Posterior vena cava (tissue), 2 donors: ENCODE data around the gene GRAMD1C. TPM values are rescaled to one million over a fixed set of nuclear protein-coding genes. Genes with fewer than 3 reads are reported as not detected.

Experiments used
- DNase-seq: peaks from one replicate; pipeline ENCODE4 v3.0.0-alpha.2; 2020; ENCODE audit warnings: low spot score
- intact Hi-C, 2 donors: fragments of 100-400 bp; cut with DNase I; formaldehyde crosslinking; loops; one replicate each; pipeline versions ENCODE4 v1.14.1 to v1.14.2; 2022 to 2023
- long read RNA-seq, 2 donors: library from polyadenylated mRNA; unstranded; transcript quantifications; one replicate each; pipeline ENCODE4 v2.0.0, GENCODE V29; 2020 to 2021
- total RNA-seq, 2 donors: library from RNA; stranded (reverse); fragmentation: NEBNext Ultra II Directional; extraction: Animal tissue kit (Norgen Biotek cat#: 25700); gene quantifications; one replicate each; pipeline ENCODE4 v1.2.1, GENCODE V29; 2021
- donor health status: DM: yes; HTN: yes; CAD: no.
- donor health status: DM: yes; HTN: yes; CAD: no.

GRAMD1C gene
- 1 to 10 TPM; 1.1 to 1.2 TPM for total RNA-seq
- long read RNA-seq, donor 1, partial matches to known transcripts: 0 of 1 reads
- long read RNA-seq, donor 1, other reads (novel, unspliced or antisense): 0 of 1 reads
- long read RNA-seq, donor 2, partial matches to known transcripts: 1 of 1 reads
- long read RNA-seq, donor 2, other reads (novel, unspliced or antisense): 0 of 1 reads

GRCh38 chr3:113838631-113839209 is at the start of gene GRAMD1C:
Gene GRAMD1C, plus strand, starts transcription at chr3:113838788. Its CDS starts 122 bp downstream, at chr3:113838910.
- intact Hi-C loops: no loop called here
- DNase-seq: peak; percentile 96

DNA sequence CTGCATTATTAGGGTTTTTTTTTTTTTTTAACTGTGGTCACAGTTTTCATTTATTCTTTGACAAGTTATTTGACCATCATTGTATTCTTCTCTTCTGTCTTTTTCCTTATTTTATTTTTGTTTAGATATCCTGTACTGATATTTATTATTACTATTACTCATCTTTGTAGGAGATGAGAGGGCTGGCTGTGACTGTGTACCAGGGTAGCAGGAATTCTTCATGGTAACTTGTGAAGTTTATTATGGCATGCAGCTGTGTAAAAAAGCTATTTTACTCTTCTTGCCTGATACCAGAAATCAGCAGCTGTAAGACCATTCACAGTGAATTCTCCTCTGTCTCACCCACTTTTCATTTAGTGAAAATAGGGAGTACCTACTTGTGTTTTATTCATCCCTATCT is 47.2 kb upstream of the GRAMD1C start:
- intact Hi-C loops: no loop called here

DNA sequence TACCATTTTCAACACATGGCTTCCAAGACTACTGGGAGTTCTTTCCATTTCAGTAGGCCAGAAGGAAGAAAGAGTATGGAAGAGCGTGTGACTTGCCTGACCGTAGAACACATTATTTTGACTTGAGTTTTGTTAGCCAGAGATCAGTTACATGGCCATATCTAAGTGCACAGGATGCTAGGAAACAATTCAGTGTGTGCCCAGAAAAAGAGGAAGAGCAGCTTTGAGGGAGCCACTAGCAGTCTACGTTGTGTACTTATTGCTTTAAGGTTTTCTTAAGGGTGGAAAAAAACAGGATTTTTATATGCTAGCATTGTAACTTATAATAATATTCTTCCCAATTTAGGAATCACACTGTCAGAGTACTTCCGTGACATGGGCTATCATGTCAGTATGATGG is 44.1 kb upstream of the GRAMD1C start:
- intact Hi-C loops: no loop called here
- DNase-seq: no peak

More for the DNA sequence above, 47.2 kb upstream of the GRAMD1C start:
- no peak for DNase-seq

- DNase-seq: no peak
- intact Hi-C loops: loop anchor here in 1 of 2 donors (5.0 kb wide), 1 partner anchor 488 kb away; no protein-coding TSS in a partner anchor
Measured at GRCh38 chr3:113795693-113796092, 42.9 kb upstream of the GRAMD1C start.

- no peak for DNase-seq
- intact Hi-C loops: no loop called here
Measured at GRCh38 chr3:113802795-113803455, 35.7 kb upstream of the GRAMD1C start.

GRCh38 chr3:113804661-113805060 is 33.9 kb upstream of the GRAMD1C start:
- intact Hi-C loops: loop anchor here in 1 of 2 donors (5.0 kb wide), 1 partner anchor 902 kb away; no protein-coding TSS in a partner anchor
- DNase-seq: no peak

- DNase-seq: no peak
- intact Hi-C loops: loop anchor here in 1 of 2 donors (5.0 kb wide), 1 partner anchor 903 kb away; no protein-coding TSS in a partner anchor
Measured at GRCh38 chr3:113805249-113805648, 33.3 kb upstream of the GRAMD1C start.

- no peak for DNase-seq
- intact Hi-C loops: no loop called here
Measured at GRCh38 chr3:113812854-113813253, 25.7 kb upstream of the GRAMD1C start.

DNA sequence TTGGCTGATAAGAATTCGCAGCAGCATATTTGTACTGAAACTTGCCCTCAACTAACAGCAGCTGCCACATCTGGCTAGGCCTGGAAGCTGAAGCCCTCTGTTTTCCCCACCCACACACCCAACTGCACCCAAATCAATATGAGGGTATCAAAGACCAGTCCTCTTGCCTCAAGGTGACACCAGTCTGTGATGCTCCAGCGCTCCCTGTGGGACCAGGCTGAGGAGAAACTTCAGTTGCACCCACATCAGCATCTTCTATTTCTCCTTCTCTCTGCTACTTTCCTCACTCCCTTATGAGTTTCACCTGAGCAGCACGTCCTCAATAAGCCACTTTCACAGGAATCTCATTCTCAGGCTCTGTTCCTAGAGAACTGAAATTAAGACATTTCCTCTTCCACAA is 18.7 kb upstream of the GRAMD1C start:
- no peak for DNase-seq
- intact Hi-C loops: no loop called here

DNA sequence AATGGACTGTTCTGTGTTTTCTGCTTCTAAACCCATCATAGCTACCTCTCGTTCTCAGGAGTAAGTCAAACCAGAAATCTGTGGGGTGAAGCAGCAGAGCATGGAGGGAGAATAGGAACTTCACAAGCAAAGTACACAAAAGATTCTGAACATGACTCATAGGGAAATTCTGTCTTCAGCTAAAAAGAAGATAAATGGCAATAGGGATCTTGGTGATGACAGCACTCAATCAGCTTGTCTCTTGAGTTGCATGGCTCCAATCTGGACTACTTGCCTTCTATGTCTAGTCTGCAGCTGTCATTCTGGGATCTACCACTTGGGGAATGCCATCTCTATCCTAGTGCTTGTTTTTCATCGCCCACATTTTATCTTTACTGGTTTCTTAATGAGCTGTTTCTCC is 13.5 kb upstream of the GRAMD1C start:
- intact Hi-C loops: no loop called here
- no peak for DNase-seq

DNA sequence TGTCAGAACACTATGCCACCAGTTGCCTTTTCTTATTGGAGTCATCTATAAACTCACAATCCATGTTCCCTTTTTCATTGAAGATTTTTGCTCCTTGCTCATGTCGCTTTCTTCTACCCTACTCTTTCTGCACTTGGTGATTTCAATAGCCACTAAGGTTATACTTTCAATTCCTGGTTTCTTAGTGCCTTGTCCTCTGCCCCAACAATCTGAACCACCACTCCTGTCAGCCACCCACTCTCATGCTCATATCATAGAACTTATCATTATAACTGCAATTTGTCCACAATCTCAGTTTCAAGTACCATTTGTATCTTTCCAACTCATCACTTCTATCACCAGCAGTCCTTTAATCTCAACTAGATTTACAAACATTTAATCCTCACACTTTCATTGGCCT is 10.0 kb upstream of the GRAMD1C start:
- DNase-seq: no peak
- intact Hi-C loops: no loop called here

DNA sequence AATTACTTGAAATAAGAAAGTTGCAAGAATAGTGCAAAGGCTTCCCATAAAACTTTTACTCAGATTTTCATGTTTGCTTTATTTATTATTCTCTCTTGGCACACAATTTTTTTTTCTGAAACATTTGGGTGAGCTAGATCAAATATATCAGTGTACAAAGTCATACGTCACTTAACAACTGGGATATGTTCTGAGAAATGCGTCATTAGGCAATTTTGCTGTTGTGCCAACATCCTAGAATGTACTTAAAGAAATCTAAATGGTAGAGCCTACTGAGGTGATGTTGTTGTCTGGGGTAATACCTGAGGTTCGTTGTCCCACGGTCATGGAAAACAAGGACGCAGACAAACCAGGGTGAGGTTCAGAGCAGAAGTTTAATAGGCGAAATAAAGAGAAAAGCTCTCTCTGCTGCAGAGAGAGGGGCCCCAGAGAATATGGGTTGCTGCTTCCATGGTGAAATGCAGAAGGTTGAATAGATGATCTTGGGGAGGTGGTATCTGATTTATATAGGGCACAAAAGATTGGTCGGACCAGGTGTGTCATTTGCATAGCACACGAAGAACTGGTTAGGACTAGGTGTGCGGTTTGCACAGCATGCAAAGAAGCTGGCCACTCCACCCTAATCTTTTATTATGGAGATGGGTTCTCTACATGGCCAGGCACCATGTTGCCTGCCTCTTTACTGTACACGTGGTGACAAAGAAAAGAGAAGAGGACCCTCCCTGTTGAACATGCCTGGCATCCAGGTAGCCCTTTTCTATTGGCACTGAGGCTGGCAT is 8.8 kb upstream of the GRAMD1C start:
- intact Hi-C loops: no loop called here
- no peak for DNase-seq

DNA sequence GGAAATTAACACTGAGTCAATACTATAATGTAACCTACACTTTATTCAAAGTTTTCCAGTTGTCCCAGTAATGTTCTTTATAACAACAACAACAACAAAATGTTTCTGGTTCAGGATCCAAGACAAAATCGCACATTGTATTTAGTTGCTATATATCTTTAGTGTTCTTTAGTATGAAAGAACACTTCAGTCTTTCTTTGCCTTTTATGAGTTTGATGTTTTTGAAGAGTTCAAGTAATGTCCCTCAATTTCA is 7.6 kb upstream of the GRAMD1C start:
- intact Hi-C loops: no loop called here

GRCh38 chr3:113832477-113833164 is 6.0 kb upstream of the GRAMD1C start:
- no peak for DNase-seq
- intact Hi-C loops: no loop called here

More for the DNA sequence above, 7.6 kb upstream of the GRAMD1C start:
- no peak for DNase-seq

- no peak for DNase-seq
- intact Hi-C loops: no loop called here
Measured at GRCh38 chr3:113834983-113835382, 3.6 kb upstream of the GRAMD1C start.

DNA sequence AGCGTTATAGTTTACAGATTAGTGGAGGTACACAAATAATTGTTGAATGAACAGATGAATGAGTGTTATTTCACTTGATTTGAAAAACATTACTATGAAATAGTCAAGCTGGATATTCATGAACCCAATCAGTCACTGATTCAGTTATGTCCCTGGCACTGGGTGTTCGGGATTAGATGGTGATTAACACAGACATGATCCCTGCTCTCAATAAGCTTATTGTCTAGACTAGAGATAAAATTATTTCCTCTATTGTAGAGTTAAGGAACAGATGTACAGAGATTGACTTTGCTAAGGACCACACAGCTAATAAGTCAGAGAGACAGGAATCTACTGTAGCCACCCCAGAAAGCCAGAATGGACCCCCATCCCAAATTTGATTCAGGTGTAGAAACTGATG is 963 bp downstream of the GRAMD1C start:
- intact Hi-C loops: no loop called here
- no peak for DNase-seq

- no peak for DNase-seq
- intact Hi-C loops: no loop called here
Measured at GRCh38 chr3:113844622-113845222, 6.1 kb downstream of the GRAMD1C start.

DNA sequence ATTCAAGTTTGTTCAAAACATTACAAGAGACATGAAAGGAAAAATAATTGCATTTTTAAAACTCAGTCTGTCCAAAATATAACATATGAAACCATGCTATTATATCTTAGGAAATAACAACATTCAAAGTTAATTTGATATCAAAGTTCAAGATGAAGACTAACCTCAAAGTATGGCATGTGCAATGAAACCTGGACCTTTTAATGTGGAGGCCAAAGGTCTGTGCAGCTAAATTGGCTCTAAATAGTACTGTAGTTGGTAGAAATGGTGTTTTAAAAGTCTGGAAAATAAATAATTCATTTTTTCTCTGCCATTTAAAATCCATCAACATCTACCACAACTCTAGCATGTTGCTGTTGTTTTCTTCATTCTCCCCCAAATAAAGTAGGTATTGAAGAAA is 8.7 kb downstream of the GRAMD1C start:
- intact Hi-C loops: no loop called here
- no peak for DNase-seq
